Kidney (tissue), 14 donors: ENCODE measurements around the gene TNK2. TPM values are rescaled to one million over a fixed set of nuclear protein-coding genes. Genes with fewer than 3 reads are reported as not detected.
A peak's percentile ranks its signal among the peaks of the same experiment; 100 is the strongest.

Source experiments
- DNase-seq, 5 donors: peaks; one replicate each; pipeline ENCODE4 v3.0.0-alpha.2; 2013 to 2020
- FAIRE-seq: peaks from 2 replicates; lab custom pipeline; 2012; peaks lifted over from hg19 to GRCh38; lab: Jason Lieb, UNC
- H3K27ac ChIP-seq, 2 donors: one replicate each; pipeline ENCODE4 v1.7.0; 2013; ENCODE audit warnings: low read depth in 2 of 2, low read length in 2 of 2, inconsistent platforms in 1 of 2
- H3K27me3 ChIP-seq: one replicate; pipeline ENCODE4 v1.7.1; 2013; ENCODE audit warnings: low read length, inconsistent platforms; ENCODE audit not compliant: control insufficient read depth, insufficient read depth
- H3K36me3 ChIP-seq, 3 donors: one replicate each; pipeline versions ENCODE4 v1.7.0 to v1.7.1; 2013; ENCODE audit warnings: low read length in 3 of 3, control low read depth in 1 of 3, inconsistent platforms in 1 of 3; ENCODE audit not compliant: insufficient read depth in 3 of 3, control insufficient read depth in 2 of 3
- H3K4me1 ChIP-seq, 3 donors: one replicate each; pipeline versions ENCODE4 v1.7.0 to v1.7.1; 2013; ENCODE audit warnings: low read length in 3 of 3, inconsistent platforms in 1 of 3, low read depth in 1 of 3; ENCODE audit not compliant: control insufficient read depth in 2 of 3, insufficient read depth in 2 of 3
- H3K4me3 ChIP-seq, 3 donors: one replicate each; pipeline versions ENCODE4 v1.7.0 to v1.8.1; 2013; ENCODE audit warnings: low read length in 3 of 3, control low read depth in 1 of 3, inconsistent platforms in 1 of 3
- H3K9ac ChIP-seq, 3 donors: one replicate each; pipeline versions ENCODE4 v1.7.0 to v1.7.1; 2013; ENCODE audit warnings: low read length in 3 of 3, control low read depth in 1 of 3, inconsistent platforms in 1 of 3
- H3K9me3 ChIP-seq, 3 donors: one replicate each; pipeline versions ENCODE4 v1.7.0 to v1.7.1; 2013; ENCODE audit warnings: low read length in 3 of 3, control low read depth in 1 of 3, inconsistent platforms in 1 of 3; ENCODE audit not compliant: control insufficient read depth in 2 of 3, insufficient read depth in 1 of 3
- intact Hi-C: fragments of 100-400 bp; cut with DNase I; formaldehyde crosslinking; loops from one replicate; pipeline ENCODE4 v1.11.1; 2022
- polyA plus RNA-seq: library from polyadenylated mRNA; stranded (reverse); fragments of 350-450 nt; fragmentation: Illumina TruSeq; extraction: RNeasy Lipid Tissue Mini Kit (QIAGEN cat#74804); gene quantifications from one replicate; pipeline ENCODE4 v1.2.3, GENCODE V29; 2014; ENCODE audit warnings: low read depth, low replicate concordance; ENCODE audit not compliant: insufficient read depth
- total RNA-seq: library from RNA; stranded (reverse); fragmentation: NEBNext Ultra II Directional; extraction: Animal tissue kit (Norgen Biotek cat#: 25700); gene quantifications from one replicate; pipeline ENCODE4 v1.2.1, GENCODE V29; 2021
- TF ChIP-seq, protein P1 (sequence below): IDR thresholded peaks from 3 replicates; pipeline ENCODE4 v1.5.1; 2012; ENCODE audit warnings: mild to moderate bottlenecking, moderate library complexity, borderline replicate concordance; ENCODE audit not compliant: insufficient read depth; ENCODE audit errors: extremely low read depth
- donor health status: control.
- donor health status: control.
- donor health status: control.
- donor health status: control.
- donor health status: control.
- donor health status: DM: yes; HTN: yes; CAD: no.
- donor health status: Normal renal cell carcinoma (clear cell type).

TNK2 gene
- total and polyA plus RNA-seq, 2 donors from 2014 or later, result 14.7 to 42.5 TPM

DNA sequence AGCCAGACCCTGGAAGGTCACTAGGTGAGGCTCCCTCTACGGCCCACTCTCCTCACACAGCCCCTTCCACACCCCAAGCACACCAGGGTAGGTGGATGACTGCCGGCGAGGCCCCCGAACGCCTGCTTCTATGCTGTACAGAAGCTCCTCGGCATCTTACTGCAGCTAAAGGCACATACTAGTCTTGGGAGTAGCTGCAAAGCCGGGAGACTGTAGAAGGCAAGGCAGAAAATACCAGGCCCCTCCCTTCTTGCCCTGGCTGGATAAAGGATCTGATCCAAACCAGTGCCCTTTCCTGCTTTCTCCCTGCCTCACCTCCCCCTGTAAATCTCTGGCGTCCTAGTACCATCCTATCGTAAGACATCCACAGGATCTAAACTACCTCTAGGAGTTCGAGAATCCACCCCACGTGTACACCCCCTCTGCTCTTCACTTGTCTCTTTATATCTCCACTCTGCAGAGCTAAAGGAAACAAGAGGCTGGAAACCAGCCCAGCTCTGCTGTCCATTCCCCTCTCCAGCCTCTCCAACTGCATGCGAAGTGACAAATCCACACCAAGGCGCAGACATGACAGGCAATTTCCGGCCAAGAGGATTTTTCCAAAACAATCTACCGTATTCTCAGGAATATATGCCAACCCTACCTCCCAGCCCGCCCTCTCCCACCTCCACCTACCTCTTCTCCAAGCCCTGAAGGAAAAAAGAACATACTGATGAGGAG, 11.8 kb downstream of the TNK2 start:
- H3K9ac ChIP-seq, result peak overlapping the region in 1 of 3 donors; percentile 69
- no peaks in the 10 kb centered on the region for H3K36me3 ChIP-seq
- H3K4me3 ChIP-seq, result peak overlapping the region; percentile 21 to 63 (median 54)
- no peaks in the 10 kb centered on the region for H3K27me3 ChIP-seq
- H3K9me3 ChIP-seq, result no peaks in the 10 kb centered on the region
- H3K27ac ChIP-seq, result peak overlapping the region; percentile 59 to 73
- peaks cover 0 to 32% (median 0%) of the 10 kb centered on the region in 3 donors for H3K4me1 ChIP-seq
- intact Hi-C loops, result no loop called here
- FAIRE-seq (no peak), DNase-seq (peak in 4 of 5 donors; percentile 59 to 91 (median 70))
- TF ChIP-seq, protein P1, sequence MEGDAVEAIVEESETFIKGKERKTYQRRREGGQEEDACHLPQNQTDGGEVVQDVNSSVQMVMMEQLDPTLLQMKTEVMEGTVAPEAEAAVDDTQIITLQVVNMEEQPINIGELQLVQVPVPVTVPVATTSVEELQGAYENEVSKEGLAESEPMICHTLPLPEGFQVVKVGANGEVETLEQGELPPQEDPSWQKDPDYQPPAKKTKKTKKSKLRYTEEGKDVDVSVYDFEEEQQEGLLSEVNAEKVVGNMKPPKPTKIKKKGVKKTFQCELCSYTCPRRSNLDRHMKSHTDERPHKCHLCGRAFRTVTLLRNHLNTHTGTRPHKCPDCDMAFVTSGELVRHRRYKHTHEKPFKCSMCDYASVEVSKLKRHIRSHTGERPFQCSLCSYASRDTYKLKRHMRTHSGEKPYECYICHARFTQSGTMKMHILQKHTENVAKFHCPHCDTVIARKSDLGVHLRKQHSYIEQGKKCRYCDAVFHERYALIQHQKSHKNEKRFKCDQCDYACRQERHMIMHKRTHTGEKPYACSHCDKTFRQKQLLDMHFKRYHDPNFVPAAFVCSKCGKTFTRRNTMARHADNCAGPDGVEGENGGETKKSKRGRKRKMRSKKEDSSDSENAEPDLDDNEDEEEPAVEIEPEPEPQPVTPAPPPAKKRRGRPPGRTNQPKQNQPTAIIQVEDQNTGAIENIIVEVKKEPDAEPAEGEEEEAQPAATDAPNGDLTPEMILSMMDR, result no peak

DNA sequence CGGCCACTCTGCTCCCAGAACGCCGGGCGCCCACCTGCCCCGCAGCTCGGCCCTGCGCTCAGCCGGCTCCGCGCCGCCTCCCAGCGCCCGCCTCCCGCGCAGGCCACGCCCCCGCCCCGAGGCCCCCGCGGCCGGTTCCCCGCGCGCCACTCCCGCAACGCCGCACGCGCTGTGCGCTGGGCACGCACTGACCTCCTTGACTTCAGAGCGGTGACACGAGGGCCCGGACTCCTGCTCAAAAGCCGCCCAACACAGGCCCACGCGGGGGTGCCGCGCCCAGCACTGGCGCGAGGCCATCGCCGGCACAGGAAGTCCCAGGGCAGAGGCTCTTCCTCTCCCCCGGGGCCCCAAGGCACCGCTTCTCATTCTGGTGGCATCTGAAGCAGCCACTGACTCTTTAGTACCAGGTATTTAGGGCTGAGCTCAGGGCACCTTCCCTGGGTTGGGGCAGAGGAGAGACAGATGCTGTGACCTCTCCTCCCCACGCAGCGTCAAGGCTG, 12.4 kb downstream of the TNK2 start:
- Histone ChIP-seq H3K9me3 (no peaks in the 10 kb centered on the region), H3K4me1 (peaks cover 0 to 32% (median 0%) of the 10 kb centered on the region in 3 donors), H3K27me3 (no peaks in the 10 kb centered on the region), H3K9ac (peak overlapping the region in 1 of 3 donors; percentile 69), H3K36me3 (no peaks in the 10 kb centered on the region), H3K4me3 (peak overlapping the region; percentile 21 to 63 (median 54)), H3K27ac (peak overlapping the region; percentile 59 to 73)
- TF ChIP-seq, protein P1, result no peak
- DNase-seq (peak in 4 of 5 donors; percentile 52 to 93 (median 65)), FAIRE-seq (no peak)
- intact Hi-C loops, result no loop called here

DNA sequence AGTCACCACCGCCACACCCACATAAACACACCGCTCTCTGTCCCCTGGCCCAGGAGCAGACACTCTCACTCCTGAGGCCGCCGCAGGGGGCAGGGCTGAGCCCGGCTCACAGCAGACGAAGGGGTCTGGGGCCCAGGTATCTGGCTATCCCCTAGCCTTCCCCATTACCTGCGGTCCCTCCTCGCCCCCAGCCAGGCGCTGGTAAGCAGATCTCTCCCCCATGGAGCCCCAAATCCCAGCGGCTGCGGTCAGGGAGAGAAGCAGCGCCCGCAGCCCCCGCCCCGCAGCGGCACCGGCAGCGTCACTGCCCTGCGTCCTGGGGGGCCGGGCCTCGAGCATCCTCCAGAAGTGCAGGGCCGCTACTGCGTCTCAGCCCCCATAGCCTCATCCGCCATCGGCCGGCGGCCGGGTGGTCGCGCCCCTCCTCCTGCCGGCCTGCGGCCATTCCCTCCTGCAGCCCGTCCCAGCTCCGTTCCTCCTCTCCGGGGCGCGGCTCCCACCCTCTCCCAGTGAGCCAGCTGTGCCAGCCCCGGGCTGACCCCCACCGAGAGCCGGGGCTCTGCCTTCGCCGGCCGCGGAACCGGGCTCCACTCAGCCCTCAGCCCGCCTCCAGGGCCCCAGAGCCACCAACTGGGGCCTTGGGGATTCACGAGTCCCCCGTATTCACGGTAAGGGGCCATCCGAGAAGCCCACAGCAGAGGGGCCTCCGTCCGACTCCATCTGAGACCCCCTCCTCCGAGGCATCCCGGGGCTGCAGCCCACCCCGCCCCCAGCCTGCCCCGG, 13.1 kb downstream of the TNK2 start:
- Histone ChIP-seq H3K9ac (peak overlapping the region in 2 of 3 donors; percentile 44 to 59), H3K4me3 (peak overlapping the region; percentile 36 to 63 (median 39)), H3K27me3 (no peaks in the 10 kb centered on the region), H3K9me3 (no peaks in the 10 kb centered on the region), H3K36me3 (no peaks in the 10 kb centered on the region), H3K27ac (no peak overlapping the region), H3K4me1 (peaks cover 0 to 32% (median 0%) of the 10 kb centered on the region in 3 donors)
- DNase-seq, result peak in 3 of 5 donors; percentile 58 to 85 (median 71)
- no peak for FAIRE-seq
- TF ChIP-seq, protein P1, result peak; percentile 25
- intact Hi-C loops, result no loop called here
